Stomach (tissue), 9 donors: ENCODE results near the gene EEF1A1. TPM values are rescaled to one million over a fixed set of nuclear protein-coding genes. Genes with fewer than 3 reads are reported as not detected.

Source experiments
- DNase-seq, 2 donors: peaks; one replicate each; pipeline versions ENCODE4 v3.0.0 to v3.0.0-alpha.2; 2013 to 2019
- H3K27ac ChIP-seq, 5 donors: fragments of 200-600 bp in 4 of 5; sonication (generic) in 4 of 5; one replicate each; pipeline ENCODE4 v1.5.1; 2013 to 2019; ENCODE audit warnings: mild to moderate bottlenecking in 1 of 5, moderate library complexity in 1 of 5
- H3K27me3 ChIP-seq, 3 donors: fragments of 200-600 bp; sonication (generic); one replicate each; pipeline ENCODE4 v1.5.1; 2017 to 2019; ENCODE audit warnings: mixed run types in 1 of 3
- H3K36me3 ChIP-seq, 4 donors: fragments of 200-600 bp; sonication (generic); 1 replicate in 3 of 4; 2 replicates in 1 of 4; pipeline ENCODE4 v1.5.1; 2016 to 2019
- H3K4me1 ChIP-seq, 4 donors: fragments of 200-600 bp; sonication (generic); one replicate each; pipeline ENCODE4 v1.5.1; 2016 to 2019
- H3K4me3 ChIP-seq, 4 donors: fragments of 200-600 bp; sonication (generic) in 3 of 4; one replicate each; pipeline ENCODE4 v1.5.1; 2016 to 2019; ENCODE audit warnings: mild to moderate bottlenecking in 1 of 4
- H3K9me3 ChIP-seq, 4 donors: fragments of 200-600 bp; sonication (generic); one replicate each; pipeline ENCODE4 v1.5.1; 2016 to 2019
- CTCF ChIP-seq, 7 experiments: fragments of 450-650 bp in 4 of 7; fragments of 200-600 bp in 3 of 7; sonication (generic) in 3 of 7; IDR thresholded peaks; one replicate each; pipeline ENCODE4 v1.5.1; 2016 to 2019; ENCODE audit warnings: antibody characterized with exemption in 7 of 7, control low read depth in 2 of 7, mild to moderate bottlenecking in 1 of 7
- EP300 ChIP-seq: sonication (generic); formaldehyde crosslinking; IDR thresholded peaks from one replicate; pipeline ENCODE4 v1.6.1; 2017; ENCODE audit warnings: antibody characterized with exemption
- POLR2A ChIP-seq, 4 donors: fragments of 450-650 bp; IDR thresholded peaks; one replicate each; pipeline ENCODE4 v1.6.1; 2016; ENCODE audit warnings: antibody characterized with exemption in 4 of 4, control low read depth in 2 of 4, mild to moderate bottlenecking in 1 of 4, moderate library complexity in 1 of 4
- POLR2AphosphoS5 ChIP-seq, 3 donors: sonication (generic); formaldehyde crosslinking; IDR thresholded peaks; one replicate each; pipeline ENCODE4 v1.6.1; 2016; ENCODE audit warnings: antibody characterized with exemption in 3 of 3
- WGBS, 5 donors: extraction: QIAGEN DNeasy Blood & Tissue Kit in 3 of 5; methylation state at CpG; one replicate each; pipeline versions ENCODE4 v1.1.5 to v1.1.7; 2013 to 2018; 5-methylcytosine and 5-hydroxymethylcytosine counted together
- intact Hi-C: fragments of 100-400 bp; cut with DNase I; formaldehyde crosslinking; loops from one replicate; pipeline ENCODE4 v1.15.1; 2023; ENCODE audit warnings: low total_unique reads
- polyA plus RNA-seq, 3 donors: library from polyadenylated mRNA; stranded (reverse); fragments of 200-250 nt; gene quantifications; one replicate each; pipeline ENCODE4 v1.2.3, GENCODE V29; 2013
- total RNA-seq, 5 donors: library from RNA; depleted of rRNA; stranded (reverse); fragments of >200 nt; gene quantifications; one replicate each; pipeline versions ENCODE4 v1.1.0 to v1.2.3, GENCODE V29; 2014 to 2016
- donor health status: healthy with polysubstance abuse.
- donor health status: Bipolar disorder and iron deficiency.
- donor health status: healthy.

EEF1A1 gene
- total and polyA plus RNA-seq, 8 donors: 3,004 to 19,399 (median 7,868) TPM

DNA sequence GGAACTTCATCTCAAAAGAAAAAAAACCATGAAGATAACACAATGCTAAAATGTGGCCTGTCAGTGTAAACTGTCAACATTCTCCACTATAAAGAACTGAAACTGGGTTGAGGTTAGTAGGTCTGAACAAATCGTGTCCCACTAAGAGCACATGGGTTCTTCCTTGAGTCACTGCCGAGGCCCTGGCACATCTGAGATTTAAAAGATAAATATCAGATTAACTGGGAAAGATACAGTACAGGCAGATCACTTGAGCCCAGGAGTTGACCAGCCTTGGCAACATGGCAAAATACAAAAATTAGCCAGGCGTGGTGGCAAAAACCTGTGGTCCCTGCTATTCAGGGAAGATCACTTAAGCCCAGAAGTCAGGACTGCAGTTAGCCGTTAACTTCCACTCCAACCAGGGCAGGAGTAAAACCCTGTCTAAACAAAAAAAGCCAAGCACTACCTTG, 5.6 kb downstream of the EEF1A1 start:
- TF ChIP-seq POLR2AphosphoS5 (IDR thresholded peaks at IDR 0.05) (peak in 1 of 3 donors; percentile 53), CTCF (IDR thresholded peaks at IDR 0.05) (no peak)
- peaks cover 36 to 62% (median 56%) of the 10 kb centered on the region in 4 donors for H3K36me3 ChIP-seq
- peak overlapping the region in 2 of 4 donors; percentile 14 to 41 for H3K4me3 ChIP-seq
- intact Hi-C loops: no loop called here
- WGBS, 5 donors: 26 to 40% (median 32%) methylated on average over 4 of the region's 4 CpGs
- H3K4me1 ChIP-seq: peaks cover 36 to 56% (median 48%) of the 10 kb centered on the region in 4 donors
- DNase-seq: peak in 1 of 2 donors; percentile 54
- no peaks in the 10 kb centered on the region for H3K27me3 ChIP-seq
- H3K9me3 ChIP-seq: no peaks in the 10 kb centered on the region
- H3K27ac ChIP-seq: peak overlapping the region; percentile 50 to 74 (median 54)

DNA sequence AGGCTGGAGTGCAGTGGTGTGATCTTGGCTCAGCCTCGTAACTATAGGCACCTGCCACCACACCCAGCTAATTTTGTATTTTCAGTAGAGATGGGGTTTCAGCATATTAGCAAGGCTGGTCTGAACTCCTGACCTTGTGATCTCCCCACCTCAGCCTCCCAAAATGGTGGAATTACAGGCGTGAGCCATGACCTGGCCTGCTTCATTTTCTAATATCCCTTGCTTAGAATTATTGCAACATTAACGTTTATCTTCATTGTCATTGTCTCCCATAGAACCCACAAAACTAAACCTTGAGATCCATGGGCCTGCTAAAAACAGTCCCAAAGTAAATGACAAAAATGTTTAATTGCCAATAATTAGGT, 6.1 kb downstream of the EEF1A1 start:
- peak overlapping the region in 3 of 5 donors; percentile 18 to 74 (median 54) for H3K27ac ChIP-seq
- peaks cover 32 to 60% (median 53%) of the 10 kb centered on the region in 4 donors for H3K36me3 ChIP-seq
- no peak for TF ChIP-seq POLR2A (IDR thresholded peaks at IDR 0.05)
- no peak for TF ChIP-seq POLR2AphosphoS5 (IDR thresholded peaks at IDR 0.05)
- no peak for TF ChIP-seq EP300
- no peak for TF ChIP-seq CTCF (IDR thresholded peaks at IDR 0.05)
- DNase-seq: peak in 1 of 2 donors; percentile 51
- 35 to 50% (median 46%) methylated on average over 3 of the region's 3 CpGs for WGBS, 5 donors
- peaks cover 36 to 56% (median 45%) of the 10 kb centered on the region in 4 donors for H3K4me1 ChIP-seq
- H3K9me3 ChIP-seq: no peaks in the 10 kb centered on the region
- H3K27me3 ChIP-seq: no peaks in the 10 kb centered on the region
- intact Hi-C loops: loop anchor here (5.0 kb wide), 1 partner anchor 98 kb away; no protein-coding TSS in a partner anchor
- H3K4me3 ChIP-seq: no peak overlapping the region

- intact Hi-C loops: loop anchor here (5.0 kb wide), 1 partner anchor 99 kb away; no protein-coding TSS in a partner anchor
- no peak for TF ChIP-seq EP300
Measured at GRCh38 chr6:73513496-73513854, 7.4 kb downstream of the EEF1A1 start.

DNA sequence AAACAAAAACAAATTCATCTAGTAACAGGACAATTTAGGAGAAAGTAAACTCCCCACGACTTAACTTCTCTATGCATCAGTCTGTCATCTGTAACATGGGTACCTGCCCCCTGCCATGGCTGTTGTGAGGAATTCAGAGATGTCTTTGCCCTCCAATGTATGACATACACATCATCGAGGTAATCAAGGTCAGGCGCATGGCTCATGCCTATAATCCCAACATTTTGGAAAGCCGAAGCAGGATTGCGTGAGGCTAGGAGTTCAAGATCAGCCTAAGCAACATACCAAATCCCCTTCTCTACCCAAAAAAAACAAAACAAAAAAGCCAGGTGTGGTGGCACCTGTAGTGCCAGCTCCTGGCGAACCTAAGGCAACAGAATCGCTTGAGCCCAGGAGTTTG, 9.0 kb downstream of the EEF1A1 start:
- intact Hi-C loops: loop anchor here (5.0 kb wide), 1 partner anchor 101 kb away; no protein-coding TSS in a partner anchor
- Histone ChIP-seq H3K27ac (no peak overlapping the region), H3K27me3 (no peaks in the 10 kb centered on the region), H3K4me3 (no peak overlapping the region), H3K9me3 (no peaks in the 10 kb centered on the region), H3K4me1 (peaks cover 15 to 29% (median 20%) of the 10 kb centered on the region in 4 donors), H3K36me3 (peaks cover 10 to 32% (median 26%) of the 10 kb centered on the region in 4 donors)
- TF ChIP-seq POLR2A (IDR thresholded peaks at IDR 0.05) (no peak), POLR2AphosphoS5 (IDR thresholded peaks at IDR 0.05) (no peak), CTCF (IDR thresholded peaks at IDR 0.05) (no peak), EP300 (no peak)
- DNase-seq: peak in 1 of 2 donors; percentile 31
- WGBS, 5 donors: 78 to 92% (median 89%) methylated on average over 7 of the region's 7 CpGs

More at GRCh38 chr6:73513496-73513854, 7.4 kb downstream of the EEF1A1 start:
- Histone ChIP-seq H3K9me3 (no peaks in the 10 kb centered on the region), H3K27ac (no peak overlapping the region), H3K27me3 (no peaks in the 10 kb centered on the region), H3K36me3 (peaks cover 21 to 48% (median 41%) of the 10 kb centered on the region in 4 donors), H3K4me3 (no peak overlapping the region), H3K4me1 (peaks cover 26 to 44% (median 34%) of the 10 kb centered on the region in 4 donors)
- 29 to 58% (median 44%) methylated on average over 3 of the region's 3 CpGs for WGBS, 5 donors
- DNase-seq: peak in 1 of 2 donors; percentile 16

- TF ChIP-seq POLR2AphosphoS5 (IDR thresholded peaks at IDR 0.05) (no peak), CTCF (IDR thresholded peaks at IDR 0.05) (no peak), EP300 (no peak), POLR2A (IDR thresholded peaks at IDR 0.05) (no peak)
- Histone ChIP-seq H3K27me3 (no peaks in the 10 kb centered on the region), H3K4me3 (no peak overlapping the region), H3K36me3 (peaks cover 0 to 13% (median 11%) of the 10 kb centered on the region in 4 donors), H3K4me1 (peaks cover 0 to 9% (median 2%) of the 10 kb centered on the region in 4 donors), H3K27ac (no peak overlapping the region), H3K9me3 (no peaks in the 10 kb centered on the region)
- WGBS, 5 donors: 29 to 44% (median 35%) methylated on average over 1 of the region's 1 CpG
- intact Hi-C loops: loop anchor here (5.0 kb wide), 1 partner anchor 102 kb away; no protein-coding TSS in a partner anchor
- DNase-seq: no peak
Measured at GRCh38 chr6:73509851-73510250, 11.0 kb downstream of the EEF1A1 start.
